GM23338 (cell line): ENCODE results near the gene SPEM1. TPM values are rescaled to one million over a fixed set of nuclear protein-coding genes. Genes with fewer than 3 reads are reported as not detected.

Experiments
- ATAC-seq: fragments of 200-7000 bp; cut with Tn5 transposase; 3 replicates; pipeline ENCODE4 v1.9.1; 2020
- DNase-seq: peaks from one replicate; pipeline ENCODE4 v3.0.0-alpha.2; 2015; ENCODE audit warnings: low spot score
- H2AFZ ChIP-seq: fragments of 200-600 bp; sonication (generic); 2 replicates; pipeline ENCODE4 v1.8.0; 2016; ENCODE audit warnings: antibody characterized with exemption, mild to moderate bottlenecking, moderate library complexity
- H3F3A ChIP-seq: fragments of 200-600 bp; sonication (generic); replicated peaks from 2 replicates; pipeline ENCODE4 v1.8.0; 2017; ENCODE audit warnings: antibody characterized with exemption, mixed run types, low read depth
- H3K27ac ChIP-seq: fragments of 200-600 bp; sonication (generic); 2 replicates; pipeline ENCODE4 v1.6.1; 2016; ENCODE audit warnings: low read depth
- H3K27me3 ChIP-seq: fragments of 200-600 bp; sonication (generic); 2 replicates; pipeline ENCODE4 v1.8.0; 2016; ENCODE audit warnings: mild to moderate bottlenecking, mixed run types, moderate library complexity; ENCODE audit not compliant: insufficient read depth
- H3K36me3 ChIP-seq: fragments of 200-600 bp; sonication (generic); 2 replicates; pipeline ENCODE4 v1.8.0; 2016; ENCODE audit warnings: mild to moderate bottlenecking; ENCODE audit not compliant: insufficient read depth
- H3K4me1 ChIP-seq: fragments of 200-600 bp; sonication (generic); 2 replicates; pipeline ENCODE4 v1.8.0; 2016; ENCODE audit warnings: mild to moderate bottlenecking, moderate library complexity; ENCODE audit not compliant: insufficient read depth
- H3K4me2 ChIP-seq: fragments of 200-600 bp; sonication (generic); 2 replicates; pipeline ENCODE4 v1.7.1; 2017; ENCODE audit warnings: mixed run types
- H3K4me3 ChIP-seq: fragments of 200-600 bp; sonication (generic); 2 replicates; pipeline ENCODE4 v1.6.1; 2016; ENCODE audit warnings: mixed run types
- H3K79me2 ChIP-seq: fragments of 200-600 bp; sonication (generic); replicated peaks from 2 replicates; pipeline ENCODE4 v1.8.0; 2017; ENCODE audit warnings: mild to moderate bottlenecking; ENCODE audit not compliant: insufficient read depth
- H3K9me2 ChIP-seq: fragments of 200-600 bp; sonication (generic); 2 replicates; pipeline ENCODE4 v1.8.0; 2017; ENCODE audit not compliant: insufficient read depth
- H4K20me1 ChIP-seq: fragments of 200-600 bp; sonication (generic); replicated peaks from 2 replicates; pipeline ENCODE4 v1.8.0; 2017; ENCODE audit warnings: mild to moderate bottlenecking; ENCODE audit not compliant: insufficient read depth
- H3K27ac Mint-ChIP-seq: 2 replicates; pipeline ENCODE4 v1.8.0; 2020; ENCODE audit warnings: inconsistent platforms, mild to moderate bottlenecking, moderate library complexity, mixed read lengths
- H3K27me3 Mint-ChIP-seq: 3 replicates; pipeline ENCODE4 v1.8.0; 2022; ENCODE audit warnings: low read depth, mild to moderate bottlenecking, moderate library complexity, mixed read lengths, inconsistent platforms; ENCODE audit not compliant: insufficient read depth, poor library complexity
- H3K36me3 Mint-ChIP-seq: 3 replicates; pipeline ENCODE4 v1.8.0; 2021; ENCODE audit warnings: low read depth, mild to moderate bottlenecking, inconsistent platforms, moderate library complexity, mixed read lengths
- H3K4me1 Mint-ChIP-seq: 3 replicates; pipeline ENCODE4 v1.8.0; 2020; ENCODE audit warnings: mild to moderate bottlenecking, inconsistent platforms, mixed read lengths
- H3K4me3 Mint-ChIP-seq: 3 replicates; pipeline ENCODE4 v1.8.0; 2021; ENCODE audit warnings: moderate library complexity, mild to moderate bottlenecking, inconsistent platforms, mixed read lengths
- H3K9me3 Mint-ChIP-seq: 3 replicates; pipeline ENCODE4 v1.8.0; 2020; ENCODE audit warnings: moderate library complexity, mild to moderate bottlenecking, inconsistent platforms, mixed read lengths
- CREB1 ChIP-seq: fragments of 250-450 bp; sonication (Bioruptor Pico); IDR thresholded peaks from 2 replicates; pipeline ENCODE4 v1.5.0; 2020; ENCODE audit warnings: low read depth, mild to moderate bottlenecking, moderate library complexity
- CTCF ChIP-seq, 2 experiments: fragments of 200-600 bp in 1 of 2; sonication (generic) in 1 of 2; conservative IDR thresholded peaks; 2 replicates each; pipeline versions ENCODE4 v1.5.1 to v1.6.1; 2016 to 2017; ENCODE audit warnings: antibody characterized with exemption in 2 of 2, low read depth in 2 of 2, mild to moderate bottlenecking in 2 of 2, moderate library complexity in 1 of 2
- ETS1 ChIP-seq: IDR thresholded peaks from 2 replicates; pipeline ENCODE4 v1.6.1; 2016; ENCODE audit warnings: antibody characterized with exemption
- EZH2 ChIP-seq: fragments of 200-600 bp; sonication (generic); IDR thresholded peaks from one replicate; pipeline ENCODE4 v1.8.0; 2017; ENCODE audit warnings: antibody characterized with exemption, mild to moderate bottlenecking, low read depth; ENCODE audit not compliant: unreplicated experiment
- EZH2phosphoT487 ChIP-seq: fragments of 200-600 bp; sonication (generic); IDR thresholded peaks from one replicate; pipeline ENCODE4 v1.8.1; 2018; ENCODE audit warnings: antibody characterized with exemption; ENCODE audit not compliant: unreplicated experiment
- JUNB ChIP-seq: IDR thresholded peaks from one replicate; pipeline ENCODE4 v1.6.1; 2016; ENCODE audit warnings: antibody characterized with exemption; ENCODE audit not compliant: unreplicated experiment
- NANOG ChIP-seq: IDR thresholded peaks from 2 replicates; pipeline ENCODE4 v1.6.1; 2016; ENCODE audit warnings: antibody characterized with exemption, borderline replicate concordance
- POLR2AphosphoS5 ChIP-seq: IDR thresholded peaks from 2 replicates; pipeline ENCODE4 v1.6.1; 2016; ENCODE audit warnings: antibody characterized with exemption, low read depth
- REST ChIP-seq: IDR thresholded peaks from one replicate; pipeline ENCODE4 v1.6.1; 2018; ENCODE audit warnings: antibody characterized with exemption; ENCODE audit not compliant: unreplicated experiment
- STAT1 ChIP-seq: IDR thresholded peaks from one replicate; pipeline ENCODE4 v1.6.1; 2016; ENCODE audit warnings: antibody characterized with exemption; ENCODE audit not compliant: unreplicated experiment
- ZNF114 ChIP-seq: fragments of 250-450 bp; sonication (Bioruptor Pico); IDR thresholded peaks from 2 replicates; pipeline ENCODE4 v1.5.0; 2020; ENCODE audit warnings: mild to moderate bottlenecking, moderate library complexity
- ZNF331 ChIP-seq: fragments of 250-450 bp; sonication (Bioruptor Pico); IDR thresholded peaks from 2 replicates; pipeline ENCODE4 v1.5.0; 2020; ENCODE audit warnings: low read depth, mild to moderate bottlenecking, moderate library complexity
- ZNF462 ChIP-seq: fragments of 250-450 bp; sonication (Bioruptor Pico); IDR thresholded peaks from 2 replicates; pipeline ENCODE4 v1.5.0; 2020; ENCODE audit warnings: mild to moderate bottlenecking, moderate library complexity
- polyA plus RNA-seq: library from polyadenylated mRNA; unstranded; fragments of >200 nt; fragmentation: Nextera tagmentation; extraction: Ambion mirVana; gene quantifications from 2 replicates; pipeline ENCODE4 v1.2.1, GENCODE V29; 2016
- total RNA-seq: library from RNA; depleted of rRNA; stranded (reverse); fragments of >200 nt; shearing (Covaris generic); gene quantifications from 2 replicates; pipeline ENCODE4 v1.2.3, GENCODE V29; 2014

The SPEM1 gene
- total and polyA plus RNA-seq, 2 experiments from 2014 or later, result not detected

GRCh38 chr17:7408252-7408727 is 11.8 kb upstream of the SPEM1 start (continued):
- peak in 1 of 2 experiments; percentile 24; a peak in 1 of 4 replicates for TF ChIP-seq CTCF (conservative IDR thresholded peaks at IDR 0.05; ENCODE audit: low read depth in 2 of 2)
- TF ChIP-seq EZH2phosphoT487, result no peak
- TF ChIP-seq ZNF114 (CRISPR knock-in tag), result no peak
- no peak for TF ChIP-seq NANOG

- Histone ChIP-seq H3F3A (peaks cover 13% of the 10 kb centered on the region), H3K4me2 (peak overlapping the region; percentile 81), H3K9me2 (no peaks in the 10 kb centered on the region), H3K27ac (no peak overlapping the region), H3K79me2 (peaks cover 8% of the 10 kb centered on the region; the same call in 1 of the 2 replicates), H3K36me3 (no peaks in the 10 kb centered on the region; the same call in 1 of the 2 replicates), H3K27me3 (no peaks in the 10 kb centered on the region), H3K4me1 (peaks cover 22% of the 10 kb centered on the region), H4K20me1 (no peaks in the 10 kb centered on the region; the same call in 1 of the 2 replicates), H2AFZ (0 out of 2 replicates have a peak overlapping the region, but pooled peaks have one; percentile 32), H3K4me3 (peak overlapping the region; percentile 57)
- peaks cover 21% of the 10 kb centered on the region for H3K36me3 Mint-ChIP-seq
- peaks cover 36% of the 10 kb centered on the region for H3K4me1 Mint-ChIP-seq
- ATAC-seq (no peak), DNase-seq (no peak)
- peaks cover 18% of the 10 kb centered on the region for H3K27me3 Mint-ChIP-seq
- H3K9me3 Mint-ChIP-seq, result no peaks in the 10 kb centered on the region
- H3K4me3 Mint-ChIP-seq, result peak overlapping the region; percentile 49
- H3K27ac Mint-ChIP-seq, result no peak overlapping the region
- TF ChIP-seq ZNF331 (no peak), ETS1 (no peak), NANOG (no peak), EZH2phosphoT487 (no peak), ZNF462 (CRISPR knock-in tag) (no peak), REST (no peak), STAT1 (no peak), CREB1 (CRISPR knock-in tag) (no peak), JUNB (no peak), EZH2 (no peak), POLR2AphosphoS5 (no peak), ZNF114 (CRISPR knock-in tag) (no peak)
Observed at GRCh38 chr17:7408863-7409262, 11.3 kb upstream of the SPEM1 start.
